ENCODE results near the gene STAC. TPM values are rescaled to one million over a fixed set of nuclear protein-coding genes. Genes with fewer than 3 reads are reported as not detected.
"Not testable (repeated sequence)": the region's sequence is repeated elsewhere in the genome, so short reads cannot be mapped to it uniquely, and the experiment has no call there.

The STAC gene
- total RNA-seq, 1 donor: 3.3 TPM

DNA sequence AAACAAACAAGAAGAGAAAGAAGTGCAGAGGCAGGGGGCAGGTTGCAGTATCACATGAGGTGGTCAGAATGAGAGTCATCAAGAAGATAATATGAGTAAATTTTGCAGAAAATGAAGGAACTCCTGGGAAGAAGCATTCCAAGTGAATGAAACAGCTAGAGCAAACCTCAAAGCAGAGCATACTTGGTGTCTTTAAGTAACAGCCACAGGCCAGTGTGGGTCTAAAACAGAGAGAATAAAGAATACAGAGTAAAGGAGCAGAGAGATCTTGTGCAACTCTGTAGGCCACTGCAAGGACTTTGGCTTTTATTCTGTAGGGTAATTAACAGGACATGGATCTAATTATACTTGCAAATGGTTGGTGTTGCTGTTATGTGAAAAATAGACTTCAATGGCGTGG, 81.3 kb downstream of the STAC start:
- Histone ChIP-seq H3K36me3 (ENCODE audit: insufficient read depth, low read length) (no peaks in the 10 kb centered on the region), H2AFZ (ENCODE audit: low read length) (no peak overlapping the region), H3K79me2 (ENCODE audit: insufficient read depth, low read length) (no peaks in the 10 kb centered on the region), H3K4me3 (ENCODE audit: insufficient read depth, low read length) (no peak overlapping the region), H3K4me1 (ENCODE audit: insufficient read depth, low read length) (no peaks in the 10 kb centered on the region), H3K4me2 (ENCODE audit: insufficient read depth, low read length) (no peak overlapping the region), H3K9me3 (ENCODE audit: low read depth, low read length) (no peaks in the 10 kb centered on the region), H3K27me3 (ENCODE audit: insufficient read depth, low read length) (no peaks in the 10 kb centered on the region), H3K27ac (ENCODE audit: low read depth, low read length) (no peak overlapping the region), H4K20me1 (ENCODE audit: insufficient read depth, low read length) (no peaks in the 10 kb centered on the region)
- no peak for DNase-seq (ENCODE audit: insufficient read length, low spot score, missing footprints)
- TF ChIP-seq, protein P1, sequence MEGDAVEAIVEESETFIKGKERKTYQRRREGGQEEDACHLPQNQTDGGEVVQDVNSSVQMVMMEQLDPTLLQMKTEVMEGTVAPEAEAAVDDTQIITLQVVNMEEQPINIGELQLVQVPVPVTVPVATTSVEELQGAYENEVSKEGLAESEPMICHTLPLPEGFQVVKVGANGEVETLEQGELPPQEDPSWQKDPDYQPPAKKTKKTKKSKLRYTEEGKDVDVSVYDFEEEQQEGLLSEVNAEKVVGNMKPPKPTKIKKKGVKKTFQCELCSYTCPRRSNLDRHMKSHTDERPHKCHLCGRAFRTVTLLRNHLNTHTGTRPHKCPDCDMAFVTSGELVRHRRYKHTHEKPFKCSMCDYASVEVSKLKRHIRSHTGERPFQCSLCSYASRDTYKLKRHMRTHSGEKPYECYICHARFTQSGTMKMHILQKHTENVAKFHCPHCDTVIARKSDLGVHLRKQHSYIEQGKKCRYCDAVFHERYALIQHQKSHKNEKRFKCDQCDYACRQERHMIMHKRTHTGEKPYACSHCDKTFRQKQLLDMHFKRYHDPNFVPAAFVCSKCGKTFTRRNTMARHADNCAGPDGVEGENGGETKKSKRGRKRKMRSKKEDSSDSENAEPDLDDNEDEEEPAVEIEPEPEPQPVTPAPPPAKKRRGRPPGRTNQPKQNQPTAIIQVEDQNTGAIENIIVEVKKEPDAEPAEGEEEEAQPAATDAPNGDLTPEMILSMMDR (IDR thresholded peaks at IDR 0.05; ENCODE audit: extremely low read depth, low read depth, low read length): no peak

DNA sequence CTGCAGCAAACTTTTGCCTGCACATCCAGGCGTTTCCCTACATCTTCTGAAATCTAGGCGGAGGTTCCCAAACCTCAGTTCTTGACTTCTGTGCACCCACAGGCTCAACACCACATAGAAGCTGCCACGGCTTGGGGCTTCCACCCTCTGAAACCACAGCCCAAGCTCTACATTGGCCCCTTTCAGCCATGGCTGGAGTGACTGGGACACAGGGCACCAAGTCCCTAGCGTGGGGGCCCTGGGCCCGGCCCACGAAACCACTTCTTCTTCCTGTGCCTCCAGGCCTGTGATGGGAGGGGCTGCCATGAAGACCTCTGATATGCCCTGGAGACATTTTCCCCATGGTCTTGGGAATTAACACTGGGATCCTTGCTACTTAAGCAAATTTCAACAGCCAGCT, 91.7 kb downstream of the STAC start:
- not testable (repeated sequence) for H4K20me1 ChIP-seq (ENCODE audit: insufficient read depth, low read length); H3K4me1 ChIP-seq (ENCODE audit: insufficient read depth, low read length); H3K36me3 ChIP-seq (ENCODE audit: insufficient read depth, low read length); DNase-seq (ENCODE audit: insufficient read length, low spot score, missing footprints); H3K4me3 ChIP-seq (ENCODE audit: insufficient read depth, low read length); H3K27ac ChIP-seq (ENCODE audit: low read depth, low read length); H3K79me2 ChIP-seq (ENCODE audit: insufficient read depth, low read length); H3K27me3 ChIP-seq (ENCODE audit: insufficient read depth, low read length); H3K4me2 ChIP-seq (ENCODE audit: insufficient read depth, low read length); H3K9me3 ChIP-seq (ENCODE audit: low read depth, low read length); H2AFZ ChIP-seq (ENCODE audit: low read length)

DNA sequence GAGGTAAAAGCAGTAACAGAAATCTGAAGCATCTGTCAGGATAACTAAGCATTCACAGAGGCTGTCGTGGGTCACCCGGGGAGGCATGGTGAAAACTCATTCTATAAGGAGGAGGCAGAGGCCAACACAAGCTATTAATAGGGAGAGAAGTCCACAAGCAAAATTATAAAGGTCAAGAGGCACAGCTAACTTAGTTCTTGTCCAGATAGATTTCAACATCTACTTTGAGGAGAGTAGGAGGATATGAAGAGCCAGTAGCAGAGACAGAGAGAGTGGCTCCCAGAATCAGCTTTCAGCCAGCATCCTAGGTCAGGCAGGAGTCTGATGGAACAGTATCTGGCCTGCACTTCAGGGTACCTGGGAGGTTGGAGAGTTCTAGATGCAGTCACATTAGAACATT, 95.3 kb downstream of the STAC start:
- H3K27ac ChIP-seq (ENCODE audit: low read depth, low read length): no peak overlapping the region
- H3K27me3 ChIP-seq (ENCODE audit: insufficient read depth, low read length): no peaks in the 10 kb centered on the region
- no peaks in the 10 kb centered on the region for H3K4me1 ChIP-seq (ENCODE audit: insufficient read depth, low read length)
- no peak overlapping the region for H3K4me2 ChIP-seq (ENCODE audit: insufficient read depth, low read length)
- H3K9me3 ChIP-seq (ENCODE audit: low read depth, low read length): no peaks in the 10 kb centered on the region
- no peak overlapping the region for H3K4me3 ChIP-seq (ENCODE audit: insufficient read depth, low read length)
- H4K20me1 ChIP-seq (ENCODE audit: insufficient read depth, low read length): no peaks in the 10 kb centered on the region
- TF ChIP-seq, protein P1 (IDR thresholded peaks at IDR 0.05; ENCODE audit: extremely low read depth, low read depth, low read length): no peak
- DNase-seq (ENCODE audit: insufficient read length, low spot score, missing footprints): no peak
- H3K79me2 ChIP-seq (ENCODE audit: insufficient read depth, low read length): no peaks in the 10 kb centered on the region
- no peak overlapping the region for H2AFZ ChIP-seq (ENCODE audit: low read length)
- no peaks in the 10 kb centered on the region for H3K36me3 ChIP-seq (ENCODE audit: insufficient read depth, low read length)

DNA sequence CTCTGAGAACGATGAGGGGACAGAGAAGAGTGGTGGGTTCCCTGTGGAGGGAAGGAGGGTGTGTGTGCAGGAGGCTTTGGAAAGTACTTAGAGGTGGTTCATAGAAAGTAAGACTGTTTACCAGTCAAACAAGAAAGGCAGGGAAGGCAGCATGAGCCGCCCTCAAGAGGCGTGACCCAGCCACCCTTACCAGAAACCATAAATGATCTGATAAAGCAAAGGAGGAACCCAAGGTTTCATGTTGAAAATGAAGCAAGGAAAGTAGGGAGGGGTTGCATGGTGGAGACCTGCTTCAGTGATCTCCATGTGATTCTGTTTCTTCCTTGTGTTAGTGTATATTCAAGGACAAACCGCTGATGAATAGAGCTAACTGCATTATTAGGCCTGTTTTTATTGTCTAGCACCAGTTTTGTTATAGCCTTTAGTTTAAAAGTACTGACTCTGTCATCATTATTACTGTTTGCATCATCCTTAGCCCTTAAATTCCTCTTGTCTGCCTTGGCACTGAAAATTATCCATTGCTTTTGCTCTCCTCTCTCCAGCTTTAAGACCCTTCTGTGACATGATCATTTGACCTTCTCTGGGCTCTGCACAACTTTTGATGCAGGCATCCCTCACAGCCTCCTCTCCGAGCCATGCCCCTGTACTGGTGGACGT, 96.1 kb downstream of the STAC start:
- no peaks in the 10 kb centered on the region for H3K4me1 ChIP-seq (ENCODE audit: insufficient read depth, low read length)
- H3K4me3 ChIP-seq (ENCODE audit: insufficient read depth, low read length): no peak overlapping the region
- no peaks in the 10 kb centered on the region for H3K9me3 ChIP-seq (ENCODE audit: low read depth, low read length)
- H3K4me2 ChIP-seq (ENCODE audit: insufficient read depth, low read length): no peak overlapping the region
- TF ChIP-seq, protein P1 (IDR thresholded peaks at IDR 0.05; ENCODE audit: extremely low read depth, low read depth, low read length): no peak
- no peak for DNase-seq (ENCODE audit: insufficient read length, low spot score, missing footprints)
- H3K36me3 ChIP-seq (ENCODE audit: insufficient read depth, low read length): no peaks in the 10 kb centered on the region
- H2AFZ ChIP-seq (ENCODE audit: low read length): no peak overlapping the region
- no peaks in the 10 kb centered on the region for H3K79me2 ChIP-seq (ENCODE audit: insufficient read depth, low read length)
- no peaks in the 10 kb centered on the region for H3K27me3 ChIP-seq (ENCODE audit: insufficient read depth, low read length)
- no peak overlapping the region for H3K27ac ChIP-seq (ENCODE audit: low read depth, low read length)
- no peaks in the 10 kb centered on the region for H4K20me1 ChIP-seq (ENCODE audit: insufficient read depth, low read length)
